Measurements from ENCODE around the gene TRPC4AP. TPM values are rescaled to one million over a fixed set of nuclear protein-coding genes. Genes with fewer than 3 reads are reported as not detected.

TRPC4AP gene
- total and polyA plus RNA-seq, 2 of the 8 experiments (the other 6 are each of a cell fraction or from before 2014, with no cell fraction given), result 73.1 to 74.8 TPM

- no peak overlapping the region for H2BK15ac ChIP-seq (ENCODE audit: low read length)
- H3K9ac ChIP-seq (replicated peaks in 1 of 4; ENCODE audit: extremely low read depth in 1 of 4, low read depth in 3 of 4, low read length in 3 of 4), result no peak overlapping the region
- no peaks in the 10 kb centered on the region for H3K79me1 ChIP-seq (ENCODE audit: low read depth, low read length)
- H3K27me3 ChIP-seq (replicated peaks in 1 of 4; ENCODE audit: control insufficient read depth in 3 of 4, extremely low read depth in 1 of 4, insufficient read depth in 3 of 4, low read length in 3 of 4), result no peaks in the 10 kb centered on the region
- H3K14ac ChIP-seq (ENCODE audit: insufficient read length), result no peak overlapping the region
- H3K18ac ChIP-seq (ENCODE audit: extremely low read depth, low read length), result no peak overlapping the region
- no peaks in the 10 kb centered on the region for H3K9me3 ChIP-seq (ENCODE audit: insufficient read depth in 2 of 2, low read depth in 1 of 2, low read length in 1 of 2)
- H2BK20ac ChIP-seq (ENCODE audit: low read length), result no peak overlapping the region
- no peaks in the 10 kb centered on the region for H3K36me3 ChIP-seq (ENCODE audit: control insufficient read depth in 2 of 4, insufficient read depth in 4 of 4, low read length in 3 of 4)
- H2BK5ac ChIP-seq (ENCODE audit: low read depth, low read length), result no peak overlapping the region
- H2BK12ac ChIP-seq (ENCODE audit: low read depth, low read length), result no peak overlapping the region
- H3K23me2 ChIP-seq (ENCODE audit: low read depth, low read length), result no peaks in the 10 kb centered on the region
- no peaks in the 10 kb centered on the region for H3K79me2 ChIP-seq (ENCODE audit: control insufficient read depth in 1 of 2, insufficient read depth in 2 of 2, low read length in 2 of 2)
- DNase-seq (ENCODE audit: low read depth in 1 of 2, low spot score in 2 of 2) (no peak), FAIRE-seq (no peak)
- WGBS, 2 experiments (ENCODE audit: extremely low coverage in 1 of 2, insufficient coverage in 1 of 2, insufficient read length in 1 of 2, insufficient replicate concordance in 2 of 2, low coverage in 1 of 2, low lambda C conversion rate in 2 of 2, missing lambda C conversion rate in 1 of 2), result 96% methylated on average over 4 of the region's 4 CpGs; no CpG with 5 or more reads in 1 of the 2 experiments
- TF ChIP-seq EZH2 (IDR thresholded peaks at IDR 0.05; ENCODE audit: low read depth, low read length, severe bottlenecking) (no peak), POLR2A (IDR thresholded peaks at IDR 0.05; ENCODE audit: control extremely low read depth in 1 of 2, low read depth in 2 of 2, low read length in 2 of 2) (no peak)
- H4K20me1 ChIP-seq (replicated peaks in 1 of 2; ENCODE audit: control insufficient read depth in 1 of 2, insufficient read depth in 2 of 2, low read length in 2 of 2), result no peaks in the 10 kb centered on the region
- no peaks in the 10 kb centered on the region for H3K4me1 ChIP-seq (replicated peaks in 1 of 4; ENCODE audit: control insufficient read depth in 3 of 4, insufficient read depth in 4 of 4, low read length in 3 of 4)
- H3K23ac ChIP-seq (ENCODE audit: insufficient read length), result no peak overlapping the region
- H3K4ac ChIP-seq (replicated peaks; ENCODE audit: insufficient read length, low read depth, low read length), result no peak overlapping the region
- H3K56ac ChIP-seq (replicated peaks; ENCODE audit: insufficient read length, low read depth, low read length), result no peak overlapping the region
- no peak overlapping the region for H2AFZ ChIP-seq (ENCODE audit: low read length)
- H4K8ac ChIP-seq (ENCODE audit: extremely low read depth, insufficient read depth, low read length), result no peak overlapping the region
- no peak overlapping the region for H4K91ac ChIP-seq (replicated peaks; ENCODE audit: insufficient read length, low read length)
- H2AK5ac ChIP-seq (ENCODE audit: low read depth, low read length), result no peak overlapping the region
- H2BK120ac ChIP-seq (replicated peaks; ENCODE audit: low read depth, low read length), result no peak overlapping the region
- ChIA-PET POLR2A (ENCODE audit: partially characterized antibody) (no interaction called here), CTCF (ENCODE audit: partially characterized antibody) (no interaction called here)
- H4K5ac ChIP-seq (ENCODE audit: insufficient read length, low read depth, low read length), result no peak overlapping the region
- H3K27ac ChIP-seq (ENCODE audit: low read depth, low read length), result no peak overlapping the region
- H3K4me3 ChIP-seq (ENCODE audit: extremely low read depth in 1 of 4, insufficient read depth in 2 of 4, low read depth in 3 of 4, low read length in 4 of 4), result no peak overlapping the region
- H3K4me2 ChIP-seq (ENCODE audit: insufficient read depth in 1 of 2, low read depth in 2 of 2, low read length in 2 of 2), result no peak overlapping the region
Measured at GRCh38 chr20:35108921-35109320, 16.3 kb upstream of the TRPC4AP start.

Measured in H1 (cell line).